GM12873 (cell line): Measurements from ENCODE around the gene PLCB1.

Experiments used
- TF ChIP-seq, protein P1 (sequence below): IDR thresholded peaks from 2 replicates; pipeline ENCODE4 v1.5.1; 2012; ENCODE audit warnings: low read depth, mild to moderate bottlenecking, moderate library complexity, low read length, control low read depth; ENCODE audit not compliant: insufficient read depth; ENCODE audit errors: missing control alignments

Gene PLCB1

DNA sequence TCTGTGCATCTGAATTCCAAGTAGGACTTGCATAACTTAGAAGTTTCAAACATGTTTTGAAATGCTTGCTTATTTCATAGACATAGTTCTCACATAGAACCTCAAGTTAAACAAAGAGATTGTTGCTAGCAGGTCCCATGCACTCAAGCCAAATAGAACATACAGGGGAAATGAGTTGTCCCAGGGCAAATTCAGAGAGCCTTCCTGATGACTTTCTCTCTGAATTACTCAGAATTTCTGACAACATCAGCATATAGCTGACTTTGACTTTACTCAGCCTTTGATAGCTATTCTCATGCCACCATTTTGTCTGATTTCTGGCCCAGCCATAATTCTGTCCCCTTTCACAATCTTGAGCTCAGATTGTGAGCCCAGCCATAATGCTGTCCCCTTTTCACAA, 603.6 kb downstream of the PLCB1 start:
- TF ChIP-seq, protein P1, sequence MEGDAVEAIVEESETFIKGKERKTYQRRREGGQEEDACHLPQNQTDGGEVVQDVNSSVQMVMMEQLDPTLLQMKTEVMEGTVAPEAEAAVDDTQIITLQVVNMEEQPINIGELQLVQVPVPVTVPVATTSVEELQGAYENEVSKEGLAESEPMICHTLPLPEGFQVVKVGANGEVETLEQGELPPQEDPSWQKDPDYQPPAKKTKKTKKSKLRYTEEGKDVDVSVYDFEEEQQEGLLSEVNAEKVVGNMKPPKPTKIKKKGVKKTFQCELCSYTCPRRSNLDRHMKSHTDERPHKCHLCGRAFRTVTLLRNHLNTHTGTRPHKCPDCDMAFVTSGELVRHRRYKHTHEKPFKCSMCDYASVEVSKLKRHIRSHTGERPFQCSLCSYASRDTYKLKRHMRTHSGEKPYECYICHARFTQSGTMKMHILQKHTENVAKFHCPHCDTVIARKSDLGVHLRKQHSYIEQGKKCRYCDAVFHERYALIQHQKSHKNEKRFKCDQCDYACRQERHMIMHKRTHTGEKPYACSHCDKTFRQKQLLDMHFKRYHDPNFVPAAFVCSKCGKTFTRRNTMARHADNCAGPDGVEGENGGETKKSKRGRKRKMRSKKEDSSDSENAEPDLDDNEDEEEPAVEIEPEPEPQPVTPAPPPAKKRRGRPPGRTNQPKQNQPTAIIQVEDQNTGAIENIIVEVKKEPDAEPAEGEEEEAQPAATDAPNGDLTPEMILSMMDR: no peak

DNA sequence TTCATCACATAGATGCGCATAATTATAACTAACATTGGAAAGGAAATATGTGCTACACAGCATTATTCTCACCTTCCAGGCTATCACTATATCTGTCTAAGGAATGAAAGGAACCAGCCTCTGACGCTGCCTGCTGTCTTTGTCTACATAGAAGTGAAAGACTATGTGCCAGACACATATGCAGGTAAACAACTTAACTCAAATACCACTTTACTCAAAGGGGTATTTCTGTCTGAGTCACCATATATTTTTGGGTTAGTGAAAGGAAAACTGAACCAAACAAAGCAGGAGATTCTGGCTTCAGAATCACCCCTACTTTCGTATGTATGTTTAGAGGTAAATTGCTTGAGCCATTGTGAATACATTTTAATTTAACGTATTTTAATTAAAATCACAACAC, 608.2 kb downstream of the PLCB1 start:
- TF ChIP-seq, protein P1: no peak

DNA sequence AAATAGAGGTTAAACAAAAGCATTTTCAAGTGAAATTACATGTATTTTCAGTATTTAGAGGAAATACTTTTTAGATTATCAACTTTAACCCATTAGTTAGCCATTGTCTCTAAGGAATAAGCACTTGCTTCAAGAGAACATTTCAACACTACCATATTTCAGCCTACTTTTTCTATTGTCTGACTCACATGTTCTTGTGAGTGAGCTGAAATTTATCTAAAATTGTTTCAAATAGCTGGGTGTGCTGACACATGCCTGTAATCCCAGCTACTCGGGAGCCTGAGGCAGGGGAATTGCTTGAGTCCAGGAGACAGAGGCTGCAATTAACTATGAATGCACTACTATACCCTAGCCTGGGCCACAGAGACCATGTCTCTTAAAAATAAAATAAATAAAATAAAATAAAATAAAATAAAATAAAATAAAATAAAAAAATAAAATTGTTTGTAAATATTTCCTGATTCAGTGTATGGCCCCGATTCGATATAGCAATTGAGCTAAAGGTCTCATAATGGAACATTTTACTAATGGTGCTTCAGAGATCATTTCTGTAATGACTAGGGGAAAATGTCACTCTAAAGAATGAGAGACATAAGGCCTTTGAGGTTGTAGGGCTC, 612.3 kb downstream of the PLCB1 start:
- TF ChIP-seq, protein P1: no peak

DNA sequence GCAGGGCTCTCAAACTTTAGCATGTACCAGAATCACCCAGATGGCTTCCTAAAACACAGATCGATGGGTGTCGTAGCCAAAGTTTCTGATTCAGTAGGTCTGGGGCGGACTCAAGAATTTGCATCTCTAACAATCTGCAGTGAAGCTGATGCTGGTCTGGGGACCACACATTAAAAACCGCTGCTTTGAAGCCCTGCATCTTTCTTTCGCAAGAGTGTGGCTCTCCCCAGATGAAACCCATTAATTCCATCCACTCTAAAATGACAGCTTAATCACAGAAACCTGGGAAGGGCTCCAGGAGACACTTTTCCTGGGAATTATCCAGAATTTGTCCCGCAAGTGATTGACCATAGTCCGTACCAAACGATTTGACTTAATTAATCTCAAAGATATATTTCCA, 617.0 kb downstream of the PLCB1 start:
- TF ChIP-seq, protein P1: no peak

DNA sequence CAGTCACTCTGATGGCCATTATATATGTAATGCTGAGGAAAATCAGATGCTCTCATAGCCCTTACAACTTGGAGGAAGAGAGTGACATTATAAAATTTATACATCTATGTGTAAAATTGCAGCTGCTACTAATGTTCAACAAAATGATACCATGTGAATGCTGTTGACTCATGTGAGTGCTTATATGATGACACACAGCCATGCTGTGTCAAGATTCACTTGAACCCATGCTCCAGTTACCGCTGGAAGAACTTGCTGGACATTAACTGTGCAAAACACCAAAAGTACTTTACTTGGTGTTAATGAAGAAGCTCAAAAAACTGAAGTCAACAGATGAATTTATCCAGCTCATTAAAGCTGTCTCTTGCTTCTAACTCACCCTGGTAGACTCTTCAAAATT, 617.9 kb downstream of the PLCB1 start:
- TF ChIP-seq, protein P1: no peak

DNA sequence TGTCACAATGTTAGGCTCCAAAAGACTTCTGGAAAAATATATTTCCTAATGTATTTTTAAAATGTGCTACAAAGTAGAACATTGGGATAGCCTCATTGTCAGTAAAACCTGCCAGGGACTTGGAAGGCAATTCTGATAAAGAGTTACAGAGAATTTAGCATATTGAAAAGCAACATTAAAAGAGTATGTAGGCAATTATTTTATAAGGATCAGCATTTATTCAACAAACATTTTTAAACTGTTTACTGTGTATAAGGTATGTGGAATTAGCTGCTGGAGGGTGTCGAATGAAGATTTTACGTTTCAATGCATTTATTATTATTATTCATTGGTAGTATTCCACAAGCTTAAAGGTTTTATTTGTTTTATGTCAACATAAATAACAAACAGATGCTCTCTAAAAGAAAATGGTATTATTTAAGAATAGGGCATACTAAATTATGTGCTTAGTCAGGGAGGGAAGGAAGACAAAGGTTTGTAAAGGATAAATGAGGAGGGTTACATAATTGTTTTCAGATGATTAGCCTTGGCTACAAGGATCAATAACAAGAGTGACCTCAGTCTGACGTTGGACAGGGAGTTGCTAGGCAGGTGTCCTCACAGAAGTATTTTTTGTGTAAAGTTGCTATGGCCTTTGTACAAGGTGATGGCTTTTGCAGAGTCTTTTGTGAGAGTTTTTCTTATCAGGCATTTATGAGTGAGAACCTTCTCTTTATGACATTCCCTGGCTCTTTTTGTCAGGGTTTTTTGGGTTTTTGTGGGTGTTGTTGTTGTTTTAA, 623.5 kb downstream of the PLCB1 start:
- TF ChIP-seq, protein P1: no peak

DNA sequence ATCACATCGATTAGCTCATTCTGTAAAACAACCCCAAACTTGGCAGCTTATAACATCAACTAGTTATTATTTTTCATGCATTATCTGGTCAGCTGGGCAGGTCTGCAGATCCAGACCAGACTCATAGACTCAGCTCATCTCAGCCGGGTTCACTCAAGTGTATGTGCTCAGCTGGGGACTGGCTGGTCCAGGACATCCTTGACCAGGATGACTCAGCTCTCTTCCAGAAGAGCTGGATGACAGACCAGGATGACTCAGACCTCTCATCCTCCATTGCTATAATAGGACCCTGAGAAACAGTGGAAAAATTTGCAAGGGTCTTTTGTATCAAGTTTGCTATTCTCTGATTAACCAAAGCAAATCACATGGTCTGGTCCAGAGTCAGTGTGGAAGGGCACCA, 624.3 kb downstream of the PLCB1 start:
- TF ChIP-seq, protein P1: no peak
